HepG2 (cell line): Measurements from ENCODE around the gene MRPL58. TPM values are rescaled to one million over a fixed set of nuclear protein-coding genes. Genes with fewer than 3 reads are reported as not detected.
A peak's percentile ranks its signal among the peaks of the same experiment; 100 is the strongest.

Experiments used
- ATAC-seq: fragments of 200-7000 bp; cut with Tn5 transposase; 3 replicates; pipeline ENCODE4 v1.9.1; 2020; ENCODE audit warnings: mild to moderate bottlenecking, moderate library complexity
- BruUV-seq: library from RNA; stranded (reverse); fragments of 400-500 nt; replicated peaks from 2 replicates; lab custom pipeline; 2021; lab: Mats Ljungman, UMichigan
- CTCF ChIA-PET: fragments of 300-600 bp; formaldehyde crosslinking; extraction: SDS; loops from one replicate; lab custom pipeline; 2021; ENCODE audit warnings: low total read pairs, inconsistent platforms, low intra/inter-chr PET ratio; lab: Yijun Ruan, JAX
- POLR2A ChIA-PET: fragments of 350-600 bp; sonication (Branson Sonifier 250); formaldehyde crosslinking; loops from one replicate; lab custom pipeline; 2020; ENCODE audit warnings: antibody characterized with exemption, inconsistent platforms; lab: Yijun Ruan, JAX
- DNase-seq: peaks from one replicate; pipeline ENCODE4 v3.0.0-alpha.2; 2015; ENCODE audit warnings: low spot score
- FAIRE-seq: peaks from 3 replicates; lab custom pipeline; 2011; peaks lifted over from hg19 to GRCh38; lab: Jason Lieb, UNC
- H2AFZ ChIP-seq: one replicate; pipeline ENCODE4 v1.6.1; 2011; ENCODE audit warnings: low read length, inconsistent platforms
- H3K27ac ChIP-seq: fragments of 300-600 bp; 3 replicates; pipeline ENCODE4 v1.8.0; 2011; ENCODE audit warnings: mixed run types, mild to moderate bottlenecking, mixed read lengths, low read length, inconsistent platforms; ENCODE audit not compliant: insufficient read depth; ENCODE audit errors: extremely low read length
- H3K27me3 ChIP-seq, 2 experiments: fragments of 200-600 bp in 1 of 2; 2 replicates in 1 of 2; 3 replicates in 1 of 2; pipeline versions ENCODE4 v1.6.0 to v1.8.0; 2011; ENCODE audit warnings: low read length in 2 of 2, mild to moderate bottlenecking in 2 of 2, moderate library complexity in 2 of 2, inconsistent platforms in 1 of 2; ENCODE audit not compliant: insufficient read depth in 2 of 2, control insufficient read depth in 1 of 2
- H3K36me3 ChIP-seq, 2 experiments: fragments of 200-600 bp in 1 of 2; replicated peaks in 1 of 2; 2 replicates in 1 of 2; 3 replicates in 1 of 2; pipeline versions ENCODE4 v1.5.1 to v1.8.0; 2011; ENCODE audit warnings: low read length in 2 of 2, inconsistent platforms in 1 of 2; ENCODE audit not compliant: insufficient read depth in 2 of 2, control insufficient read depth in 1 of 2
- H3K4me1 ChIP-seq: 2 replicates; pipeline ENCODE4 v1.5.1; 2012; ENCODE audit warnings: low read length, inconsistent platforms; ENCODE audit not compliant: insufficient read depth
- H3K4me2 ChIP-seq: 2 replicates; pipeline ENCODE4 v1.6.0; 2011; ENCODE audit warnings: low read depth, low read length, inconsistent platforms
- H3K4me3 ChIP-seq, 3 experiments: fragments of 200-600 bp in 1 of 3; sonication (generic), shearing (Covaris generic) in 1 of 3; replicated peaks in 1 of 3; 2 replicates each; pipeline ENCODE4 v1.5.1; 2011 to 2016; ENCODE audit warnings: low read length in 3 of 3, inconsistent platforms in 2 of 3, low read depth in 2 of 3, mild to moderate bottlenecking in 2 of 3, control low read depth in 1 of 3, mixed read lengths in 1 of 3; ENCODE audit not compliant: insufficient read depth in 1 of 3
- H3K79me2 ChIP-seq: one replicate; pipeline ENCODE4 v1.6.1; 2011; ENCODE audit warnings: low read length, inconsistent platforms; ENCODE audit not compliant: insufficient read depth
- H3K9ac ChIP-seq: 2 replicates; pipeline ENCODE4 v1.6.0; 2011; ENCODE audit warnings: mild to moderate bottlenecking, low read depth, low read length, inconsistent platforms; ENCODE audit not compliant: insufficient read depth
- H3K9me3 ChIP-seq: 2 replicates; pipeline ENCODE4 v1.5.1; 2012; ENCODE audit warnings: mild to moderate bottlenecking, low read length
- H4K20me1 ChIP-seq: 2 replicates; pipeline ENCODE4 v1.6.0; 2011; ENCODE audit warnings: inconsistent platforms, mild to moderate bottlenecking, low read length, moderate library complexity; ENCODE audit not compliant: insufficient read depth
- ATF7 ChIP-seq, 2 experiments: fragments of 450-650 bp in 1 of 2; sonication (generic) in 1 of 2; formaldehyde crosslinking in 1 of 2; IDR thresholded peaks; 2 replicates each; pipeline versions ENCODE4 v1.4.0 to v1.6.1; 2016 to 2020; ENCODE audit warnings: antibody characterized with exemption in 1 of 2, mild to moderate bottlenecking in 1 of 2, missing genetic modification reagents in 1 of 2
- EP300 ChIP-seq, 3 experiments: sonication (generic) in 1 of 3; formaldehyde crosslinking in 1 of 3; IDR thresholded peaks; 2 replicates each; pipeline versions ENCODE4 v1.5.1 to v1.6.1; 2011 to 2020; ENCODE audit warnings: low read depth in 2 of 3, low read length in 2 of 3, borderline replicate concordance in 1 of 3, improper control_type of control experiment in 1 of 3, mild to moderate bottlenecking in 1 of 3, missing genetic modification reagents in 1 of 3, moderate library complexity in 1 of 3
- FOXA3 ChIP-seq: IDR thresholded peaks from 2 replicates; pipeline ENCODE4 v1.6.1; 2016; ENCODE audit warnings: missing genetic modification reagents, missing compliant biosample characterization
- KAT7 ChIP-seq: IDR thresholded peaks from 2 replicates; pipeline ENCODE4 v1.6.1; 2018; ENCODE audit warnings: borderline replicate concordance, missing compliant biosample characterization
- ZFP62 ChIP-seq: sonication (generic); formaldehyde crosslinking; IDR thresholded peaks from 2 replicates; pipeline ENCODE4 v1.4.0; 2020; ENCODE audit warnings: missing genetic modification reagents
- ZNF292 ChIP-seq: sonication (generic); formaldehyde crosslinking; IDR thresholded peaks from 2 replicates; pipeline ENCODE4 v1.8.1; 2022; ENCODE audit warnings: mild to moderate bottlenecking, low read depth, missing genetic modification reagents, borderline replicate concordance
- ZNF446 ChIP-seq: sonication (generic); formaldehyde crosslinking; IDR thresholded peaks from 2 replicates; pipeline ENCODE4 v1.5.0; 2020; ENCODE audit warnings: mild to moderate bottlenecking, missing genetic modification reagents
- WGBS: methylation state at CpG from one replicate; pipeline ENCODE4 v1.1.6; 2017; ENCODE audit warnings: low lambda C conversion rate; 5-methylcytosine and 5-hydroxymethylcytosine counted together
- in situ Hi-C: cut with HindIII; loops from 2 replicates; pipeline ENCODE4 v1.10.0; 2017; ENCODE audit warnings: low pct_unique_long_range_greater_than_20kb; ENCODE audit not compliant: extremely low pct_ligation_motif_present
- intact Hi-C: fragments of 100-400 bp; cut with micrococcal nuclease; formaldehyde crosslinking; loops from one replicate; pipeline ENCODE4 v1.10.0; 2022; ENCODE audit not compliant: unreplicated experiment
- polyA plus RNA-seq, 8 experiments: library from polyadenylated mRNA; depleted of rRNA in 3 of 8; stranded (reverse) in 7 of 8; unstranded in 1 of 8; fragments of >200 nt; fragmentation: Illumina TruSeq in 4 of 8; extraction: Trizol in 4 of 8; gene quantifications; 2 replicates each; pipeline versions ENCODE4 v1.2.1 to v1.2.3, GENCODE V29; 2011 to 2016; ENCODE audit warnings: low read depth in 4 of 8, missing spikeins in 1 of 8, mixed read lengths in 1 of 8; ENCODE audit not compliant: insufficient read depth in 1 of 8
- total RNA-seq, 5 experiments: library from RNA; depleted of rRNA; stranded (reverse); fragments of >200 nt; fragmentation: Illumina TruSeq; extraction: Trizol; gene quantifications; 2 replicates each; pipeline ENCODE4 v1.2.3, GENCODE V29; 2016; ENCODE audit warnings: low read depth in 1 of 5

The MRPL58 gene
- total and polyA plus RNA-seq, 2 of the 13 experiments (the other 11 are each of a cell fraction or from before 2014, with no cell fraction given), result 44.9 to 68.9 TPM

DNA sequence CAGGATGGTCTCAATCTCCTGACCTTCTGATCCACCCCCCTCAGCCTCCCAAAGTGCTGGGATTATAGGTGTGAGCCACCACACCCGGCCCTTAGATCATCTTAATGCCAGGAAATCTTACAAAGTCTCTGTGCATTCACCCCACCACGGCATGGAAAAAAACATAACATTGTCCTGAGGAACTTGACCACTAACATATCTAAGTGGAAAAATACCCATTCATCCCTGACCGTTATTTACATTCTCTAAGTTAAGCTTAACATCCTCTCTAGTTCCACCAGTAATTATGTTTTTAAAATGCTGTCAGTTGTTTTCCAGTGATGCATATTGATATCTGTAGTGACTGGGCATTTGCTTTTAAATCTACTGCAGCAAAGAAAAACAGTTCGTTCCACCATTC is 36.5 kb upstream of the MRPL58 start:
- no peak overlapping the region for H3K9ac ChIP-seq
- BruUV-seq, result no TSS peak
- no peaks in the 10 kb centered on the region for H3K36me3 ChIP-seq
- H3K27ac ChIP-seq, result no peak overlapping the region
- no peaks in the 10 kb centered on the region for H3K79me2 ChIP-seq
- intact Hi-C loops (no loop called here), in situ Hi-C loops (no loop called here)
- H3K27me3 ChIP-seq, result peaks cover 3 to 55% of the 10 kb centered on the region in 2 experiments; a peak in 4 of 5 replicates
- 3% methylated on average over 4 of the region's 4 CpGs for WGBS
- H3K9me3 ChIP-seq, result no peaks in the 10 kb centered on the region
- no peaks in the 10 kb centered on the region for H4K20me1 ChIP-seq
- H3K4me3 ChIP-seq, result no peak overlapping the region
- H2AFZ ChIP-seq, result no peak overlapping the region
- DNase-seq (no peak), FAIRE-seq (no peak), ATAC-seq (no peak)
- H3K4me2 ChIP-seq, result no peak overlapping the region
- ChIA-PET CTCF (no interaction called here), POLR2A (no interaction called here)
- TF ChIP-seq EP300 (IDR thresholded peaks at IDR 0.05; ENCODE audit: low read depth in 2 of 2, low read length in 2 of 2), result peak in 1 of 2 experiments; percentile 57; a peak in 1 of 4 replicates
- TF ChIP-seq EP300 (CRISPR knock-in tag; IDR thresholded peaks at IDR 0.05; ENCODE audit: borderline replicate concordance), result no peak
- TF ChIP-seq FOXA3 (CRISPR knock-in tag), result 0 out of 2 replicates have a peak, but pooled peaks have one; percentile 7
- no peak for TF ChIP-seq KAT7
- H3K4me1 ChIP-seq, result peaks cover 36% of the 10 kb centered on the region

DNA sequence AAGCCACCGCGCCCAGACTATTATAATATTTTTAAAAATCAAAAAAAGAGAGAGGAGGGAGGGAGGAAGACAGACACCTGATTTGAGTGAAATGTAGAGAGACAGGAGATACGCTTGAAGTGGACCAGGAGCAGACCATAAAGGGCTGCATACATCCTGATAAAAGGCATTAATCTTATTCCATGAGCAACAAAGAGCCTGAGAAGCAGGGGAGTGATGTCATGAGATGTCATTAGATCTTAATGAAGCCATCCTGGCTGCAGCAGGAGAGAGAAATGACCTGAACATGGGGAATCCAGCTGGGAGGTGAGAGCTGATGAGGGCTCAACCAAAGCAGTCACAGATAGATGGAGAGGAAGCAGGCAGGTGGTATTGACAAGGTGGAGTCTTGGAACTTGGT is 34.7 kb upstream of the MRPL58 start:
- in situ Hi-C loops, result no loop called here
- CTCF ChIA-PET, result no interaction called here
- intact Hi-C loops, result no loop called here
- 41% methylated on average over 3 of the region's 3 CpGs for WGBS
- H4K20me1 ChIP-seq, result no peaks in the 10 kb centered on the region
- TF ChIP-seq ZFP62 (CRISPR knock-in tag), result no peak
- no peak for TF ChIP-seq ZNF292
- TF ChIP-seq ATF7 (IDR thresholded peaks at IDR 0.05), result 0 out of 2 replicates have a peak, but pooled peaks have one; percentile 31
- TF ChIP-seq ATF7 (CRISPR knock-in tag; IDR thresholded peaks at IDR 0.05), result no peak
- TF ChIP-seq ZNF446 (CRISPR knock-in tag), result no peak
- no peak overlapping the region for H2AFZ ChIP-seq
- H3K4me2 ChIP-seq, result no peak overlapping the region
- DNase-seq (no peak), ATAC-seq (no peak), FAIRE-seq (no peak)
- H3K9me3 ChIP-seq, result no peaks in the 10 kb centered on the region
- H3K36me3 ChIP-seq, result no peaks in the 10 kb centered on the region
- no peak overlapping the region for H3K9ac ChIP-seq
- POLR2A ChIA-PET, result interaction anchor here (0.6 kb wide), 1 partner anchor 32 kb away, joined by 3 read pairs; no protein-coding TSS in a partner anchor
- no peak overlapping the region for H3K4me3 ChIP-seq
- BruUV-seq, result no TSS peak
- H3K27ac ChIP-seq, result no peak overlapping the region
- H3K4me1 ChIP-seq, result peaks cover 38% of the 10 kb centered on the region
- H3K27me3 ChIP-seq, result peaks cover 2 to 45% of the 10 kb centered on the region in 2 experiments; a peak in 4 of 5 replicates
- no peaks in the 10 kb centered on the region for H3K79me2 ChIP-seq
